GM21529 (cell line): Measurements from ENCODE around the gene CREBRF.
"Not testable (repeated sequence)": the region's sequence is repeated elsewhere in the genome, so short reads cannot be mapped to it uniquely, and the experiment has no call there.

Source experiments
- ATAC-seq: cut with Tn5 transposase; IDR thresholded peaks from one replicate; pipeline ENCODE4 v1.9.1; 2021; ENCODE audit not compliant: unreplicated experiment

Gene CREBRF

GRCh38 chr5:173055983-173056782 lies at the start of gene CREBRF:
CREBRF (plus strand) TSS chr5:173056352; CDS start chr5:173080776, 24,424 bp downstream.
- peak; percentile 64 for ATAC-seq

- no peak for ATAC-seq
Measured at GRCh38 chr5:173010021-173010420, 46.1 kb upstream of the CREBRF start.

- no peak for ATAC-seq
Measured at GRCh38 chr5:173010547-173011464, 45.3 kb upstream of the CREBRF start.

GRCh38 chr5:173011566-173011965 lies 44.6 kb upstream of the CREBRF start:
- no peak for ATAC-seq

GRCh38 chr5:173012882-173013281 lies 43.3 kb upstream of the CREBRF start:
- no peak for ATAC-seq

- no peak for ATAC-seq
Measured at GRCh38 chr5:173014671-173015070, 41.5 kb upstream of the CREBRF start.

- ATAC-seq = no peak
Measured at GRCh38 chr5:173015192-173015591, 41.0 kb upstream of the CREBRF start.

GRCh38 chr5:173015598-173016455 lies 40.3 kb upstream of the CREBRF start:
- no peak for ATAC-seq

GRCh38 chr5:173016598-173017046 lies 39.5 kb upstream of the CREBRF start:
- no peak for ATAC-seq

GRCh38 chr5:173017087-173017486 lies 39.1 kb upstream of the CREBRF start:
- ATAC-seq = not testable (repeated sequence)

GRCh38 chr5:173018358-173018757 lies 37.8 kb upstream of the CREBRF start:
- ATAC-seq = no peak

GRCh38 chr5:173020154-173020581 lies 36.0 kb upstream of the CREBRF start:
- ATAC-seq = no peak

- ATAC-seq = no peak
Measured at GRCh38 chr5:173020643-173021042, 35.5 kb upstream of the CREBRF start.

GRCh38 chr5:173025651-173026050 lies 30.5 kb upstream of the CREBRF start:
- no peak for ATAC-seq

- ATAC-seq = no peak
Measured at GRCh38 chr5:173027905-173028304, 28.2 kb upstream of the CREBRF start.

- ATAC-seq = no peak
Measured at GRCh38 chr5:173028811-173029327, 27.3 kb upstream of the CREBRF start.

- ATAC-seq = no peak
Measured at GRCh38 chr5:173029499-173029921, 26.6 kb upstream of the CREBRF start.

GRCh38 chr5:173032096-173032495 lies 24.1 kb upstream of the CREBRF start:
- ATAC-seq = not testable (repeated sequence)

- no peak for ATAC-seq
Measured at GRCh38 chr5:173032730-173033129, 23.4 kb upstream of the CREBRF start.

GRCh38 chr5:173033923-173034322 lies 22.2 kb upstream of the CREBRF start:
- no peak for ATAC-seq
